GM23248 (cell line): ENCODE measurements around the gene CST9.

ENCODE experiments used
- EZH2 ChIP-seq: fragments of 200-600 bp; sonication (generic); IDR thresholded peaks from 2 replicates; pipeline ENCODE4 v1.6.1; 2018; ENCODE audit warnings: antibody characterized with exemption, mild to moderate bottlenecking; ENCODE audit not compliant: insufficient read depth, poor library complexity, severe bottlenecking
- EZH2phosphoT487 ChIP-seq: fragments of 200-600 bp; sonication (generic); IDR thresholded peaks from 2 replicates; pipeline ENCODE4 v1.6.1; 2018; ENCODE audit warnings: antibody characterized with exemption, moderate library complexity, mild to moderate bottlenecking, low read depth; ENCODE audit not compliant: insufficient read depth

- TF ChIP-seq EZH2 (no peak), EZH2phosphoT487 (no peak)
These were observed 45.4 kb upstream of the CST9 start for GRCh38 chr20:23651117-23651516.
